ENCODE results near the gene NME4. TPM values are rescaled to one million over a fixed set of nuclear protein-coding genes. Genes with fewer than 3 reads are reported as not detected.

Gene NME4
- polyA plus RNA-seq, 2 of the 4 experiments (the other 2 are of a cell fraction), result 239 to 349 TPM

GRCh38 chr16:363110-363765 lies 33.8 kb upstream of the NME4 start:
- POLR2A ChIA-PET, result no interaction called here
- Histone ChIP-seq H3K9me3 (no peaks in the 10 kb centered on the region), H3K27ac (no peak overlapping the region), H3K4me3 (no peak overlapping the region), H3K4me1 (peaks cover 7% of the 10 kb centered on the region; the same call in 2 of the 3 replicates), H3K4me2 (no peak overlapping the region)
- FAIRE-seq, result no peak
- DNase-seq (ENCODE audit: low read depth in 1 of 2, low spot score in 1 of 2), result no peak
- ATAC-seq, result peak; percentile 6 to 20; a peak in 5 of 6 replicates
- CTCF ChIA-PET, result interaction anchor here (0.8 to 7.6 kb wide), 33 partner anchors 12 to 300 kb away, joined by 3 to 80 read pairs (median 8); partner anchors contain the start of genes ARHGDIG, AXIN1, HBQ1 and RHBDF1
- 73% methylated on average over 13 of the region's 20 CpGs for WGBS (ENCODE audit: missing lambda C conversion rate)
- TF ChIP-seq ZNF302 (CRISPR knock-in tag; IDR thresholded peaks at IDR 0.05) (no peak), KDM5A (IDR thresholded peaks at IDR 0.05) (no peak), KDM1A (IDR thresholded peaks at IDR 0.05; ENCODE audit: low read depth) (no peak), EHF (CRISPR knock-in tag; IDR thresholded peaks at IDR 0.05) (no peak), USF2 (IDR thresholded peaks at IDR 0.05) (no peak), RFX5 (IDR thresholded peaks at IDR 0.05) (no peak), CEBPB (IDR thresholded peaks at IDR 0.05) (no peak), PHF8 (IDR thresholded peaks at IDR 0.05; ENCODE audit: borderline replicate concordance, low read depth) (no peak), BCL3 (IDR thresholded peaks at IDR 0.05) (no peak), CTCF (IDR thresholded peaks at IDR 0.05) (no peak), RCOR1 (IDR thresholded peaks at IDR 0.05; ENCODE audit: low read depth, low read length) (no peak), CBX8 (IDR thresholded peaks at IDR 0.05) (no peak), HEYL (CRISPR knock-in tag; IDR thresholded peaks at IDR 0.05) (no peak), RARB (CRISPR knock-in tag; IDR thresholded peaks at IDR 0.05) (no peak), RNF2 (IDR thresholded peaks at IDR 0.05; ENCODE audit: borderline replicate concordance, low read depth) (no peak)

GRCh38 chr16:363766-364490 lies 33.1 kb upstream of the NME4 start:
- H3K9me3 ChIP-seq, result no peaks in the 10 kb centered on the region
- H3K4me1 ChIP-seq, result peaks cover 7% of the 10 kb centered on the region; the same call in 2 of the 3 replicates
- no peak overlapping the region for H3K27ac ChIP-seq
- no peak overlapping the region for H3K4me3 ChIP-seq
- no peak overlapping the region for H3K4me2 ChIP-seq
- no peak for FAIRE-seq
- ChIA-PET POLR2A (no interaction called here), CTCF (interaction anchor here (1.4 to 7.6 kb wide), 8 partner anchors 13 to 301 kb away, joined by 6 to 80 read pairs (median 40); partner anchors contain the start of genes AXIN1 and RHBDF1)
- WGBS (ENCODE audit: missing lambda C conversion rate), result 71% methylated on average over 6 of the region's 24 CpGs
- ATAC-seq, result no peak; a peak in 1 of 6 replicates
- TF ChIP-seq CHD2 (IDR thresholded peaks at IDR 0.05; ENCODE audit: low read length, partially characterized antibody) (no peak), ZC3H11A (IDR thresholded peaks at IDR 0.05) (no peak), CHD4 (IDR thresholded peaks at IDR 0.05; ENCODE audit: borderline replicate concordance) (no peak), TP53 (CRISPR knock-in tag; IDR thresholded peaks at IDR 0.05) (no peak), HOXB13 (CRISPR knock-in tag; IDR thresholded peaks at IDR 0.05; ENCODE audit: low read depth) (no peak), HMGXB4 (CRISPR knock-in tag; IDR thresholded peaks at IDR 0.05; ENCODE audit: borderline replicate concordance) (no peak), FOSB (CRISPR knock-in tag; IDR thresholded peaks at IDR 0.05) (no peak), REST (IDR thresholded peaks at IDR 0.05) (no peak), JUN (IDR thresholded peaks at IDR 0.05) (no peak)
- no peak for DNase-seq (ENCODE audit: low read depth in 1 of 2, low spot score in 1 of 2)
